ENCODE data around the gene BOD1L2.
A peak's percentile ranks its signal among the peaks of the same experiment; 100 is the strongest.

Gene BOD1L2

DNA sequence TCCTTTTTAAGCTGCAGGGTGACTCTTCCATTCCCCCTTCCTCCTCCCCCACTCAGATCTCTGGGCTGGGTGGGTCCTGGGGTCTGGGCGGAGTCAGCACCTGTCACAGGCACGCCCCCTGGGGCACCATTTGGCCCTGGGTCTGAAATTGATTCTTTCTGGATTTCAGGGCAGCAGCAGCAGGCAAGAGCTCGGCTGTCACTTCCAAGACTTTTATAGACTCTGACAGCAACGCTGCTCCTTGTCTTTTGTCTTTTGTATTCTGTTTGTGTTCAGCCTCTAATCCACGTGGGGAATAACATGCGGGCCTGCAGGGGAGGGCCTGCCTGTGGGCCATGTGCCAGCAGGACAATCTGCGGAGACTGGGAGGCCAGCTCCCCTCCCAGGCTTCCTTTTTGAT lies 3.9 kb downstream of the BOD1L2 start:
- DNase-seq = peak; percentile 93

DNA sequence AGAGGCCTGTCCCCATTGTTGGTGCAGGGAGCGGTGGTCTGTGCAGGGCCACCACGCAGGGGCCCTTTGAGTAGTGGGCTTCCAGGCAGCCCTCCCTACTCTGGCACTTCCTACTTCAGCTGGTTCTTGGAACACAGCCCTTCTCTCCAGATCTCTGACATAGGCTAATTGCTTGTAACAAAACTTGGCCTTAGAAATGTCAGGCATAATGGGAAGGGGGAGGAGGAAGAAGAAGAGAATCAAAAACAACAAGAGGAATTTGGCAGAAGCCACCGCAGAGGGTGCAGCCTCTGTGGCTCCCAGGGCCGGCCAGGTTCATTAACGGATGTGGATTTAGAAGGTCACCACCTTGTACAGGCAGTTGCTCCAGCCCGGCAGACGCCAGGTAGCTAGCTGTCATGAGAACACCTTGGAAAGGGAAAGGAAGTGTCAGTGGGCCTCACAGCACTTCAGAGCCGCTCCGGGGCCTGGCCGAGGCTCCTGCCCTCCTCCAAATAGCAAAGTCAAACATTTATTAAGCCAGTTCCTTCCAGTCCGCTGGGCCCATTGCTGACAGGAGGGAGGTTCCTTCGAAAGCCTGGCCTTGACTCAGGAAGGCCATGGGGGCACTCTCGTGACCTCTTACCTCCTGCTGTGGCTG lies 7.4 kb downstream of the BOD1L2 start:
- peak; percentile 65 for DNase-seq

GRCh38 chr18:57164401-57164800 lies 17.5 kb downstream of the BOD1L2 start:
- no peak for DNase-seq

GRCh38 chr18:57167617-57168308 lies 20.9 kb downstream of the BOD1L2 start:
- no peak for DNase-seq

DNA sequence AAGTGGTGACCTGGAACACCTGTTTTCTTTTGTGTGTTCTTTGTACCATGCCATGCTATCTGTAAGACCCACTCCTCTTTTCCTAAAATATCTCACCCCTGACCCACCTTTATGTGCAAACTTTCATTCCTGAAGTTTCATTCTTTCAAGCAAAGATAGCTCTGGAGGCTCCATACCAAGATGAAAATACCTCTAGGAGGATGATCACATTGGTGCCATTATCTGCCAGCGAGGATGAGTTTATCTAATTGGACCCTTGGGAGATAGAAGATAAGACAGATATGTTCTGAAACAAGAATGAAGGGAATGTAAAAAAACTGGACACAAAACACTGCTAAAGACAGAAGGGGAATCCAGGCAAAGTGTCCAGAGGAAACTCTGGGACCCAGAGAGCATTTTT lies 24.1 kb downstream of the BOD1L2 start:
- no peak for DNase-seq

GRCh38 chr18:57175532-57175931 lies 28.6 kb downstream of the BOD1L2 start:
- no peak for DNase-seq

DNA sequence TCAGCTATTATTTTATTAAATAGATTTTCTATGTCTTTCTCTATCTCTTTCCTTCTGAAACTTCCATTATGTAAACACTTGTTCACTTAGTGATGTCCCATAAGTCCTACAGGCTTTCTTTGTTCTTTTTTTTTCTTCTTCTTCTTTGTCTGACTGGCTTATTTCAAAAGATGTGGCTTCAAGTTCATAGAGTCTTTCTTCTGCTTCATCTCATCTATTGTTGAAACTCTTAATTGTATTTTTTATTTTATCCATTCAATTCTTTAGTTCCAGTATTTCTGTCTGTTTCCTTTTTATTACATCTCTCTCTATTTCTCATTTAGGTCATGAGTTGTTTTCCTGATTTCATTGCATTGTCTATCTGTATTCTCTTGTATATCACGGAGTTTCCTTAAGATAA lies 38.5 kb downstream of the BOD1L2 start:
- no peak for DNase-seq

DNA sequence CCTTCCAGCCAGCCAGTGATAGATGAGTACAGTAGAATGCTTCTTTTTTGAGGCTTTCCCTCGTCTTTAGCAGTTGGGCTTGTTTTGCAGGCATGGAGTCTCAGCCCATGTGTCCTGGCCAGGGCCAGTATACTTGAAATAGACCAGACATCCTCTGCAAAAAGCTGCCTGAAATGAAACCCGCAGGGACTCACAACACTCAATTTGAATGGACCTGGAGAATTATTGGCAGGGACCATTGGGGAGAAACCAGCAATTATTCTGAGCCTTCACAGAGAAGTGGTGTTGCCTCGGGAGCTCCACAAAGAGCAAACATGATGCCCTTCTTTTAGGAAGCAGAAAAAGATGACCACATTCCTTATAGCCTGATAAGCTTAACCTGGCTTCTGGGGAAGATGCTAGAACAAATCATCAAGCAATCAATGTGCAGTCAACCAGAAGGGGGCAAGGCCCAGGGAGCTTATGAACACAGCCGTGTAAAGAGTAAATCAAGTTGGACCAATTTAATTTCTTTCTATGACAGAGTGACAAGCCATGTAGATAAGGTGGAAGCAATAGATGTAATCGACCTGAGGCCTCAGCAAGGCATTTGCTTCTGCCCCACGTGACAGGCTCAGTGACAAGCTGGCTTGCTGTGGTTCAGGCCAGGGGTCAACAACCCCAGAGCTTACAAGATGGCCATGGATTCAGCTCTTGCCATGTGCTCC lies 42.1 kb downstream of the BOD1L2 start:
- peak; percentile 10 for DNase-seq

- DNase-seq = no peak
These were observed 43.1 kb downstream of the BOD1L2 start for GRCh38 chr18:57190026-57190425.

DNA sequence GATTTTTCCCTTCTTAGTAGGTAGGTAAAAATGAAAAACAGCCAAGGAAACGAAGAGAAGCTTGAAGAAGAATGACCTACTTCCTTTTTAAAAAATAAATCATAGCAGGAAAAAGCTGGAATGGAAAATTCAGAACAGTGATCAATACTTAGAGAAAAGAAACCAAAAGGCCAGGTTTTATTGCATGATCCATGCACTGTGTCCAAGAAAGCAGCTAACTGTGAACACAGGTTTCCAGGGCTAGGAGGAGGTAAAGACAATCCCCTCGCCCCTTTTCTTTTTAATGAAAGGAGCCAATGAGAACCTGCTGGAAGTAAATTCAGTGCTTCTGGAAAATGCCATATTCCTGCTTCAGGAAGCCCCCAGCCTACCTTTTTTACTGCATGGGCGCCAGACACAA lies 47.2 kb downstream of the BOD1L2 start:
- DNase-seq = no peak

DNA sequence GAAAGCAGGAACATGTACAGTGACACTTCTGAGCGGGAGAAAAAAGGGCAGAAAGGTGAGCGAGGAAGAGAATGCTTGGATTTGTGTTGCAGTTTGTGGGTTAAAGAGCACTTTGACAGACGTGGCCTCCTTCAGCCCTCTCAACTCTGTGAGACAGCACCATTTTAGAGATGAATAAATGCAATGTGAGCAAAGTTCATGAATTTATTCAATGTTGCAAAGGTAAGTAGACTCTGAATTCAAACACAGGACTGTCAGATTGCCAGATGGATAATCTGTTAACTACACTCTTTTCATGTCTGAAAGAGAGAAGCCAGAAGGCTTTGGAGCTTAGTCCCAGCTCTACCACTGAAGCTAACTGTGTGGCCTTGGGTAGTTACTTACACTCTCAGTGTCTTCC lies 47.7 kb downstream of the BOD1L2 start:
- no peak for DNase-seq

- no peak for DNase-seq
These were observed 48.5 kb downstream of the BOD1L2 start for GRCh38 chr18:57195341-57195740.

DNA sequence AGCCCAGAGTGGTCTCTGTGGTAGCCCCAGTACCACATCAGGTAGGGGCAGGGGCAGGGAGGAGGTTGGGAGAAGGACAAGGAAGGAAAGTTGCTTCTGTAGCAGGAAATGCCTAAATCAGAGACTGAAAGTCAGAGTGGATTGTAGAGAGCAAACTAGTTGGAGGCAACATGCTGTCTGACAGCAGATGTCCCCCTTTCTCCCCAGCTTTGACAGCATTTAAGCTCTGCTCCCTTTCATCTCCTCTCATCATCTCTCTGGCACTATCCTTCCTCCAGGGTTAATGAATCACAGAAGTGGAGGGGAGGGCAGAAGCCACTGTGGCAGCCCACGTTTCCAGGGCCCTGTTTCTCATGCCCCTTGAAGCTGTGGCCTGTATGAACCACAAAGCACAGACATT lies 50.4 kb downstream of the BOD1L2 start:
- no peak for DNase-seq

GRCh38 chr18:57198073-57198472 lies 51.2 kb downstream of the BOD1L2 start:
- DNase-seq = no peak
